ENCODE results near the gene PSAT1. TPM values are rescaled to one million over a fixed set of nuclear protein-coding genes. Genes with fewer than 3 reads are reported as not detected.

The PSAT1 gene
- total and polyA plus RNA-seq, 2 of the 13 experiments (the other 11 are each of a cell fraction or from before 2014, with no cell fraction given): 135 to 229 TPM

DNA sequence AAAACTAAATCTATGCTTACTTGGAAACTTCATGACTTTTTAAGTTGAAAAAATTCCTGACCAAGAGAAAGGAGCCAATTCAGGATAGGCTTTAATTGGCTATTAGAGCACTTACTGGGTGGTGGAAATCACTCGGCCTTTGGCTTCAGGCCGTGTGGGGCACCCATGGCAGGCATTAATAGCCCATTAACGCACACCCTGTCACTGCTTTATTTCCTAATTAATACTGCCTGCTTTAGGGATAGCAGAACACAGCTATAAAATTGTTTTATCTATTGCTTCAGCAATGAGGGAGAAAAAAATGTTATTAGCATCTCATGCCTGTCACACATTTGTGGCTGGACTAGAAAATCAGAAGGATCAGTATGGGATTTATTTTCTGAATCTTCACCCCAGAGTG lies 58.1 kb downstream of the PSAT1 start (continued):
- TF ChIP-seq CEBPB (IDR thresholded peaks at IDR 0.05; ENCODE audit: borderline replicate concordance, low read depth, low read length) (no peak), POGZ (CRISPR knock-in tag; IDR thresholded peaks at IDR 0.05) (no peak), ZNF124 (CRISPR knock-in tag; IDR thresholded peaks at IDR 0.05) (no peak), SRSF4 (IDR thresholded peaks at IDR 0.05; ENCODE audit: low read depth, low read length, poor library complexity, severe bottlenecking) (no peak), RAD51 (IDR thresholded peaks at IDR 0.05; ENCODE audit: borderline replicate concordance) (no peak), ZC3H4 (CRISPR knock-in tag; IDR thresholded peaks at IDR 0.05; ENCODE audit: borderline replicate concordance) (no peak)
- TF ChIP-seq, protein P1, sequence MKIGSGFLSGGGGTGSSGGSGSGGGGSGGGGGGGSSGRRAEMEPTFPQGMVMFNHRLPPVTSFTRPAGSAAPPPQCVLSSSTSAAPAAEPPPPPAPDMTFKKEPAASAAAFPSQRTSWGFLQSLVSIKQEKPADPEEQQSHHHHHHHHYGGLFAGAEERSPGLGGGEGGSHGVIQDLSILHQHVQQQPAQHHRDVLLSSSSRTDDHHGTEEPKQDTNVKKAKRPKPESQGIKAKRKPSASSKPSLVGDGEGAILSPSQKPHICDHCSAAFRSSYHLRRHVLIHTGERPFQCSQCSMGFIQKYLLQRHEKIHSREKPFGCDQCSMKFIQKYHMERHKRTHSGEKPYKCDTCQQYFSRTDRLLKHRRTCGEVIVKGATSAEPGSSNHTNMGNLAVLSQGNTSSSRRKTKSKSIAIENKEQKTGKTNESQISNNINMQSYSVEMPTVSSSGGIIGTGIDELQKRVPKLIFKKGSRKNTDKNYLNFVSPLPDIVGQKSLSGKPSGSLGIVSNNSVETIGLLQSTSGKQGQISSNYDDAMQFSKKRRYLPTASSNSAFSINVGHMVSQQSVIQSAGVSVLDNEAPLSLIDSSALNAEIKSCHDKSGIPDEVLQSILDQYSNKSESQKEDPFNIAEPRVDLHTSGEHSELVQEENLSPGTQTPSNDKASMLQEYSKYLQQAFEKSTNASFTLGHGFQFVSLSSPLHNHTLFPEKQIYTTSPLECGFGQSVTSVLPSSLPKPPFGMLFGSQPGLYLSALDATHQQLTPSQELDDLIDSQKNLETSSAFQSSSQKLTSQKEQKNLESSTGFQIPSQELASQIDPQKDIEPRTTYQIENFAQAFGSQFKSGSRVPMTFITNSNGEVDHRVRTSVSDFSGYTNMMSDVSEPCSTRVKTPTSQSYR (CRISPR knock-in tag; IDR thresholded peaks at IDR 0.05; ENCODE audit: borderline replicate concordance): no peak
- TF ChIP-seq, protein P2, sequence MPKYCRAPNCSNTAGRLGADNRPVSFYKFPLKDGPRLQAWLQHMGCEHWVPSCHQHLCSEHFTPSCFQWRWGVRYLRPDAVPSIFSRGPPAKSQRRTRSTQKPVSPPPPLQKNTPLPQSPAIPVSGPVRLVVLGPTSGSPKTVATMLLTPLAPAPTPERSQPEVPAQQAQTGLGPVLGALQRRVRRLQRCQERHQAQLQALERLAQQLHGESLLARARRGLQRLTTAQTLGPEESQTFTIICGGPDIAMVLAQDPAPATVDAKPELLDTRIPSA (CRISPR knock-in tag; IDR thresholded peaks at IDR 0.05; ENCODE audit: borderline replicate concordance): no peak

- intact Hi-C loops (cut with micrococcal nuclease; ENCODE audit: unreplicated experiment): no loop called here
- Histone ChIP-seq H3K79me2 (ENCODE audit: insufficient read depth, low read length) (no peaks in the 10 kb centered on the region), H3K4me3 (replicated peaks in 1 of 3; ENCODE audit: insufficient read depth in 1 of 3, low read depth in 2 of 3, low read length in 3 of 3) (no peak overlapping the region), H3K4me2 (ENCODE audit: low read depth, low read length) (no peak overlapping the region), H3K4me1 (ENCODE audit: insufficient read depth, low read length) (peaks cover 18% of the 10 kb centered on the region), H3K27ac (ENCODE audit: extremely low read length, insufficient read depth, low read length) (no peak overlapping the region), H4K20me1 (ENCODE audit: insufficient read depth, low read length) (no peaks in the 10 kb centered on the region), H3K36me3 (replicated peaks in 1 of 2; ENCODE audit: control insufficient read depth in 1 of 2, insufficient read depth in 2 of 2, low read length in 2 of 2) (no peaks in the 10 kb centered on the region), H2AFZ (ENCODE audit: low read length) (no peak overlapping the region), H3K27me3 (ENCODE audit: control insufficient read depth in 1 of 2, insufficient read depth in 2 of 2, low read length in 2 of 2) (no peaks in the 10 kb centered on the region), H3K9ac (ENCODE audit: insufficient read depth, low read depth, low read length) (no peak overlapping the region), H3K9me3 (ENCODE audit: low read length) (no peaks in the 10 kb centered on the region)
- ATAC-seq (no peak), DNase-seq (ENCODE audit: low spot score) (no peak), FAIRE-seq (no peak)
- TF ChIP-seq ZBTB21 (CRISPR knock-in tag; IDR thresholded peaks at IDR 0.05): no peak
- TF ChIP-seq ZNF629 (CRISPR knock-in tag; conservative IDR thresholded peaks at IDR 0.05): peak; percentile 77
- BruUV-seq (replicated peaks): no TSS peak
- 95% methylated on average over 4 of the region's 4 CpGs for WGBS (ENCODE audit: low lambda C conversion rate)
- ChIA-PET CTCF (ENCODE audit: low intra/inter-chr PET ratio, low total read pairs) (no interaction called here), POLR2A (no interaction called here)
- in situ Hi-C loops (cut with HindIII; ENCODE audit: extremely low pct_ligation_motif_present, low pct_unique_long_range_greater_than_20kb): no loop called here
These were observed 59.7 kb downstream of the PSAT1 start for GRCh38 chr9:78356634-78357033.

All from HepG2 (cell line).